Panc1 (cell line): ENCODE results near the gene ONECUT2. TPM values are rescaled to one million over a fixed set of nuclear protein-coding genes. Genes with fewer than 3 reads are reported as not detected.

Experiments
- ATAC-seq: fragments of 200-7000 bp; cut with Tn5 transposase; 2 replicates; pipeline ENCODE4 v1.9.1; 2020; ENCODE audit warnings: mild to moderate bottlenecking, moderate library complexity
- BruUV-seq: library from RNA; stranded (reverse); fragments of 400-500 nt; replicated peaks from 2 replicates; lab custom pipeline; 2021; lab: Mats Ljungman, UMichigan
- CTCF ChIA-PET: fragments of 300-600 bp; sonication (Branson Sonifier 250); formaldehyde crosslinking; loops from one replicate; lab custom pipeline; 2022; ENCODE audit warnings: antibody characterized with exemption; lab: Charles Lee
- POLR2A ChIA-PET: fragments of 300-600 bp; sonication (Branson Sonifier 250); formaldehyde crosslinking; loops from one replicate; lab custom pipeline; 2022; ENCODE audit warnings: antibody characterized with exemption; lab: Charles Lee
- DNase-seq: peaks from one replicate; pipeline ENCODE4 v3.0.0-alpha.2; 2010; ENCODE audit warnings: low read depth, low spot score
- H3K27ac ChIP-seq: 2 replicates; pipeline ENCODE4 v1.5.1; 2011; ENCODE audit warnings: mild to moderate bottlenecking, low read length, inconsistent platforms
- H3K27me3 ChIP-seq: fragments of 200-500 bp; sonication (Bioruptor generic); 2 replicates; pipeline ENCODE4 v1.6.0; 2014; ENCODE audit warnings: low read length, inconsistent platforms; ENCODE audit not compliant: control insufficient read depth, insufficient read depth
- H3K36me3 ChIP-seq: fragments of 200-500 bp; sonication (Bioruptor generic); 2 replicates; pipeline ENCODE4 v1.5.1; 2014; ENCODE audit warnings: inconsistent platforms, mild to moderate bottlenecking, low read length, moderate library complexity; ENCODE audit not compliant: control insufficient read depth, insufficient read depth
- H3K4me1 ChIP-seq: 2 replicates; pipeline ENCODE4 v1.5.1; 2011; ENCODE audit warnings: inconsistent platforms, mild to moderate bottlenecking, low read length, moderate library complexity; ENCODE audit not compliant: control insufficient read depth, insufficient read depth
- H3K4me3 ChIP-seq, 2 experiments: 2 replicates each; pipeline ENCODE4 v1.5.1; 2011 to 2012; ENCODE audit warnings: low read depth in 2 of 2, low read length in 2 of 2, mild to moderate bottlenecking in 2 of 2, inconsistent platforms in 1 of 2, moderate library complexity in 1 of 2
- H3K9me3 ChIP-seq: fragments of 200-500 bp; sonication (Bioruptor generic); 2 replicates; pipeline ENCODE4 v1.5.1; 2014; ENCODE audit warnings: low read depth, mild to moderate bottlenecking, inconsistent platforms, low read length, moderate library complexity; ENCODE audit not compliant: control insufficient read depth, insufficient read depth
- POLR2AphosphoS5 ChIP-seq: IDR thresholded peaks from 2 replicates; pipeline ENCODE4 v1.6.1; 2012; ENCODE audit warnings: mild to moderate bottlenecking, low read depth, low read length, moderate library complexity
- SIN3A ChIP-seq: IDR thresholded peaks from 2 replicates; pipeline ENCODE4 v1.6.1; 2012; ENCODE audit warnings: low read depth, mild to moderate bottlenecking, low read length, moderate library complexity, borderline replicate concordance; ENCODE audit not compliant: insufficient read depth
- TCF7L2 ChIP-seq: IDR thresholded peaks from 2 replicates; pipeline ENCODE4 v1.6.1; 2011; ENCODE audit warnings: mild to moderate bottlenecking, low read depth, low read length, inconsistent platforms
- in situ Hi-C: cut with HindIII; loops from 2 replicates; pipeline ENCODE4 v1.10.0; 2016; ENCODE audit warnings: low sequenced_read_pairs, low pct_unique_long_range_greater_than_20kb
- intact Hi-C: fragments of 100-400 bp; cut with micrococcal nuclease; formaldehyde crosslinking; loops from one replicate; pipeline ENCODE4 v1.10.0; 2022; ENCODE audit not compliant: unreplicated experiment
- total RNA-seq: library from RNA; stranded (reverse); gene quantifications from one replicate; pipeline ENCODE4 v1.2.1, GENCODE V29; 2021; ENCODE audit not compliant: unreplicated experiment
- TF ChIP-seq, protein P1 (sequence below): fragments of 450-650 bp; IDR thresholded peaks from 2 replicates; pipeline ENCODE4 v1.5.1; 2017; ENCODE audit warnings: mild to moderate bottlenecking
- TF ChIP-seq, protein P2 (sequence below), 2 experiments: IDR thresholded peaks; 2 replicates each; pipeline ENCODE4 v1.6.1; 2011 to 2012; ENCODE audit warnings: low read depth in 2 of 2, control low read depth in 1 of 2, low read length in 1 of 2, mild to moderate bottlenecking in 1 of 2, moderate library complexity in 1 of 2; ENCODE audit not compliant: insufficient read depth in 1 of 2

ONECUT2 gene
- total RNA-seq, 1 experiment from 2014 or later: 0.59 TPM

DNA sequence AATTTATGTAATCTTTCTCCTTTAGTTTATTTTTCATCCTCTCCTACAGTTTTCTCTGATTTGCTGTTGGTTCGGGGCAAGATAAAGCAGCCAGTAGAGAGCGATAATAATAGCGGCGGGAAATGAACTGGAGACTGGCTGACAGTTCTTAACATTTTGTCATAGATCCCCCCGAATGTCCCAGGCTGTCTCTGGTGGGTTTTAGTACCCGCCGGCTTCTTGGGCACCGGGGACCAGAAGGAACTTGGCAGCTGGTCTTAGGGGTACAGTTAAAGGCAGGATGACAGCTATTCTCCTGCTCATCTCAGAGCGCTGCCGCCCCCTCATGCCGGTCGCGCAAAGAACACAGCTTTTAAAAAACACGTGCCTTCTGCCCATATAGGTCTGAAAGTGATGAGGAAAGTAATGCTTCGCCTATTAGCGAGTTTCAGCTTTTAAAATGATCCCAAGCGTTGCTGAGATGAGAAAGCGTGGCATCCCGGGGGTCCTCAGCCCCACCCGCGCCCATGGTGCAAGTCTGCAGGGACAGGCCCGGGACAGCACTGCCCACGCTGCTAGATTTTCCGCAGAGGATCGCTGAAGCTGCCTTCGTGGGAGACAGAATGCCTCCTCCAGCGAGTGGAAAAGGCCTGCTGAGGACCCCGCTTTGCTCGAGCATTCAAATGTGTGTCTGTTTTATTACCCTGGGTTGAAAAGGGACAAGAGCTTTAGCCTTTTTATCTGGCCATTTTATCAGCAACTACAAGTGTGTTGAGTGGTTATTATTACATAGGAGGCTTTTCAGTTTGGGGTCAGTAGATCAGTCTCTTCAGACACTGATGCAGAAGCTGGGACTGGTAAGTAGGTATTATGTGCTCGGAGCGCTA is 3.8 kb downstream of the ONECUT2 start:
- ATAC-seq (no peak), DNase-seq (no peak)
- Histone ChIP-seq H3K27ac (no peak overlapping the region), H3K4me1 (no peaks in the 10 kb centered on the region), H3K4me3 (peak overlapping the region; percentile 48 to 61), H3K36me3 (no peaks in the 10 kb centered on the region), H3K27me3 (no peaks in the 10 kb centered on the region; the same call in 1 of the 2 replicates), H3K9me3 (no peaks in the 10 kb centered on the region)
- CTCF ChIA-PET: interaction anchor here (0.5 to 2.5 kb wide), 4 partner anchors 359 to 625 kb away, joined by 3 to 11 read pairs (median 6); no protein-coding TSS in a partner anchor
- intact Hi-C loops: loop anchor here (5.0 to 10.0 kb wide), 2 partner anchors 572 to 644 kb away; no protein-coding TSS in a partner anchor
- no peak for TF ChIP-seq SIN3A
- TF ChIP-seq, protein P1, sequence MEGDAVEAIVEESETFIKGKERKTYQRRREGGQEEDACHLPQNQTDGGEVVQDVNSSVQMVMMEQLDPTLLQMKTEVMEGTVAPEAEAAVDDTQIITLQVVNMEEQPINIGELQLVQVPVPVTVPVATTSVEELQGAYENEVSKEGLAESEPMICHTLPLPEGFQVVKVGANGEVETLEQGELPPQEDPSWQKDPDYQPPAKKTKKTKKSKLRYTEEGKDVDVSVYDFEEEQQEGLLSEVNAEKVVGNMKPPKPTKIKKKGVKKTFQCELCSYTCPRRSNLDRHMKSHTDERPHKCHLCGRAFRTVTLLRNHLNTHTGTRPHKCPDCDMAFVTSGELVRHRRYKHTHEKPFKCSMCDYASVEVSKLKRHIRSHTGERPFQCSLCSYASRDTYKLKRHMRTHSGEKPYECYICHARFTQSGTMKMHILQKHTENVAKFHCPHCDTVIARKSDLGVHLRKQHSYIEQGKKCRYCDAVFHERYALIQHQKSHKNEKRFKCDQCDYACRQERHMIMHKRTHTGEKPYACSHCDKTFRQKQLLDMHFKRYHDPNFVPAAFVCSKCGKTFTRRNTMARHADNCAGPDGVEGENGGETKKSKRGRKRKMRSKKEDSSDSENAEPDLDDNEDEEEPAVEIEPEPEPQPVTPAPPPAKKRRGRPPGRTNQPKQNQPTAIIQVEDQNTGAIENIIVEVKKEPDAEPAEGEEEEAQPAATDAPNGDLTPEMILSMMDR: peak; percentile 51
- in situ Hi-C loops: no loop called here
- POLR2A ChIA-PET: no interaction called here
- BruUV-seq: no TSS peak

DNA sequence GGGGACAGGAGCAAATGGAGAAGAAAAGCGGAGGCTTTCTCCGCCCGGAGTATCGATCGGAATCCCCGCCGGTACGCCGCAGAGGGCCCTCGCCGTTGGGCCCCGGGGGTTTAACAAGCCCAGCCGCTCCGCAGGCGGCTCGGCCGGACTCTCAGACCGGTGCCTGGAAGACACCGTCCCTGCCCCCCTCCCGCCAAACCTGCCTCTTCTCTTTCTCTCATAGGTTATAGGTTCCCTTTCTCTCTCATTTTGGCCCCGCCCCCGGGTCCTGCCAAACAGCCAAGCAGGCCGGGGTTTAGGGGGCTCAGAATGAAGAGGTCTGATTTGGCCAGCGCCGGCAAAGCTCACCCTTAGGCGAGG is 4.4 kb downstream of the ONECUT2 start:
- POLR2A ChIA-PET: no interaction called here
- CTCF ChIA-PET: no interaction called here
- Histone ChIP-seq H3K9me3 (no peaks in the 10 kb centered on the region), H3K27ac (no peak overlapping the region), H3K36me3 (no peaks in the 10 kb centered on the region), H3K27me3 (no peaks in the 10 kb centered on the region; the same call in 1 of the 2 replicates), H3K4me1 (no peaks in the 10 kb centered on the region), H3K4me3 (no peak overlapping the region)
- ATAC-seq: no peak
- in situ Hi-C loops (no loop called here), intact Hi-C loops (loop anchor here (5.0 to 10.0 kb wide), 2 partner anchors 572 to 645 kb away; no protein-coding TSS in a partner anchor)
- no peak for DNase-seq
- TF ChIP-seq, protein P1: no peak
- TF ChIP-seq, protein P2, sequence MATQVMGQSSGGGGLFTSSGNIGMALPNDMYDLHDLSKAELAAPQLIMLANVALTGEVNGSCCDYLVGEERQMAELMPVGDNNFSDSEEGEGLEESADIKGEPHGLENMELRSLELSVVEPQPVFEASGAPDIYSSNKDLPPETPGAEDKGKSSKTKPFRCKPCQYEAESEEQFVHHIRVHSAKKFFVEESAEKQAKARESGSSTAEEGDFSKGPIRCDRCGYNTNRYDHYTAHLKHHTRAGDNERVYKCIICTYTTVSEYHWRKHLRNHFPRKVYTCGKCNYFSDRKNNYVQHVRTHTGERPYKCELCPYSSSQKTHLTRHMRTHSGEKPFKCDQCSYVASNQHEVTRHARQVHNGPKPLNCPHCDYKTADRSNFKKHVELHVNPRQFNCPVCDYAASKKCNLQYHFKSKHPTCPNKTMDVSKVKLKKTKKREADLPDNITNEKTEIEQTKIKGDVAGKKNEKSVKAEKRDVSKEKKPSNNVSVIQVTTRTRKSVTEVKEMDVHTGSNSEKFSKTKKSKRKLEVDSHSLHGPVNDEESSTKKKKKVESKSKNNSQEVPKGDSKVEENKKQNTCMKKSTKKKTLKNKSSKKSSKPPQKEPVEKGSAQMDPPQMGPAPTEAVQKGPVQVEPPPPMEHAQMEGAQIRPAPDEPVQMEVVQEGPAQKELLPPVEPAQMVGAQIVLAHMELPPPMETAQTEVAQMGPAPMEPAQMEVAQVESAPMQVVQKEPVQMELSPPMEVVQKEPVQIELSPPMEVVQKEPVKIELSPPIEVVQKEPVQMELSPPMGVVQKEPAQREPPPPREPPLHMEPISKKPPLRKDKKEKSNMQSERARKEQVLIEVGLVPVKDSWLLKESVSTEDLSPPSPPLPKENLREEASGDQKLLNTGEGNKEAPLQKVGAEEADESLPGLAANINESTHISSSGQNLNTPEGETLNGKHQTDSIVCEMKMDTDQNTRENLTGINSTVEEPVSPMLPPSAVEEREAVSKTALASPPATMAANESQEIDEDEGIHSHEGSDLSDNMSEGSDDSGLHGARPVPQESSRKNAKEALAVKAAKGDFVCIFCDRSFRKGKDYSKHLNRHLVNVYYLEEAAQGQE (IDR thresholded peaks at IDR 0.05; ENCODE audit: insufficient read depth in 1 of 2, low read depth in 2 of 2, low read length in 1 of 2): no peak
- TF ChIP-seq TCF7L2: no peak
- no peak for TF ChIP-seq SIN3A
- no peak for TF ChIP-seq POLR2AphosphoS5
- BruUV-seq: no TSS peak
